Pancreas (tissue), 10 donors: ENCODE data around the gene PXMP2. TPM values are rescaled to one million over a fixed set of nuclear protein-coding genes. Genes with fewer than 3 reads are reported as not detected.
"Not testable (repeated sequence)": the region's sequence is repeated elsewhere in the genome, so short reads cannot be mapped to it uniquely, and the experiment has no call there.

Experiments
- ATAC-seq, 4 donors: fragments of 200-7000 bp; cut with Tn5 transposase; one replicate each; pipeline versions ENCODE4 v1.8.0 to v1.9.1; 2020; ENCODE audit warnings: mild to moderate bottlenecking in 4 of 4, moderate library complexity in 4 of 4
- DNase-seq, 6 donors: peaks; one replicate each; pipeline ENCODE4 v3.0.0-alpha.2; 2020
- FAIRE-seq: peaks from 2 replicates; lab custom pipeline; 2012; peaks lifted over from hg19 to GRCh38; lab: Jason Lieb, UNC
- H3K27ac ChIP-seq, 4 donors: fragments of 200-600 bp; sonication (generic); 1 replicate in 3 of 4; 2 replicates in 1 of 4; pipeline versions ENCODE4 v1.5.0 to v1.8.0; 2020
- H3K27me3 ChIP-seq, 4 donors: fragments of 200-600 bp; one replicate each; pipeline ENCODE4 v1.8.0; 2021
- H3K36me3 ChIP-seq, 3 donors: fragments of 200-600 bp; sonication (generic) in 1 of 3; one replicate each; pipeline versions ENCODE4 v1.5.0 to v1.8.0; 2020 to 2021
- H3K4me1 ChIP-seq, 3 donors: fragments of 200-600 bp; one replicate each; pipeline ENCODE4 v1.8.0; 2021
- H3K4me3 ChIP-seq, 4 donors: fragments of 200-600 bp; sonication (generic) in 2 of 4; one replicate each; pipeline versions ENCODE4 v1.5.0 to v1.8.0; 2020 to 2021
- H3K9me3 ChIP-seq, 4 donors: fragments of 200-600 bp; one replicate each; pipeline ENCODE4 v1.8.0; 2021
- CTCF ChIP-seq, 4 donors: fragments of 200-600 bp; sonication (generic) in 3 of 4; IDR thresholded peaks; one replicate each; pipeline versions ENCODE4 v1.5.0 to v1.8.0; 2021; ENCODE audit warnings: antibody characterized with exemption in 4 of 4
- WGBS, 2 donors: extraction: QIAGEN DNeasy Blood & Tissue Kit; methylation state at CpG; one replicate each; pipeline ENCODE4 v1.1.7; 2013; 5-methylcytosine and 5-hydroxymethylcytosine counted together
- intact Hi-C, 3 donors: fragments of 100-400 bp; cut with DNase I; formaldehyde crosslinking; loops; one replicate each; pipeline versions ENCODE4 v1.11.1 to v1.14.2; 2022
- polyA plus RNA-seq, 2 donors: library from polyadenylated mRNA; stranded (reverse); fragments of 200-250 nt; gene quantifications; one replicate each; pipeline ENCODE4 v1.2.3, GENCODE V29; 2013
- total RNA-seq, 6 donors: library from RNA; stranded (reverse); fragmentation: NEBNext Ultra II Directional in 4 of 6; extraction: Animal tissue kit (Norgen Biotek cat#: 25700) in 4 of 6; gene quantifications; one replicate each; pipeline versions ENCODE4 v1.2.1 to v1.2.4, GENCODE V29; 2021 to 2023
- donor health status: healthy with polysubstance abuse.
- donor health status: DM: no; HTN: no; CAD: no; lungs with moderate emphysema.
- donor health status: DM: no; HTN: no; CAD: no.
- donor health status: control.
- donor health status: control.
- donor health status: Bipolar disorder and iron deficiency.
- donor health status: DM: yes; HTN: yes; CAD: no.
- donor health status: DM: no; HTN: no; CAD: no.
- donor health status: DM: no; HTN: no; CAD: no.
- donor health status: DM: yes; HTN: yes; CAD: no.

PXMP2 gene
- total and polyA plus RNA-seq, 8 donors = 7.7 to 27.1 (median 13.3) TPM

GRCh38 chr12:132689227-132689626 is 1.8 kb downstream of the PXMP2 start:
- intact Hi-C loops = no loop called here
- H3K4me1 ChIP-seq = peaks cover 0 to 2% (median 0%) of the 10 kb centered on the region in 3 donors
- peak in 3 of 6 donors; percentile 37 to 59 (median 48) for DNase-seq
- WGBS, 2 donors = 20 to 31% methylated on average over 18 of the region's 18 CpGs
- H3K27ac ChIP-seq = no peak overlapping the region
- H3K9me3 ChIP-seq = no peaks in the 10 kb centered on the region
- peak; percentile 21 to 61 (median 41) for ATAC-seq
- FAIRE-seq = no peak
- no peaks in the 10 kb centered on the region for H3K27me3 ChIP-seq
- peak overlapping the region in 2 of 4 donors; percentile 23 to 25 for H3K4me3 ChIP-seq
- no peak for TF ChIP-seq CTCF (IDR thresholded peaks at IDR 0.05)
- no peaks in the 10 kb centered on the region for H3K36me3 ChIP-seq

GRCh38 chr12:132690112-132690511 is 2.7 kb downstream of the PXMP2 start:
- DNase-seq = no peak
- Histone ChIP-seq H3K36me3 (no peaks in the 10 kb centered on the region), H3K9me3 (no peaks in the 10 kb centered on the region), H3K27ac (no peak overlapping the region), H3K4me3 (no peak overlapping the region), H3K4me1 (peaks cover 0 to 2% (median 0%) of the 10 kb centered on the region in 3 donors), H3K27me3 (no peaks in the 10 kb centered on the region)
- ATAC-seq = no peak
- FAIRE-seq = no peak
- TF ChIP-seq CTCF (IDR thresholded peaks at IDR 0.05) = no peak
- intact Hi-C loops = no loop called here
- 92% methylated on average over 9 of the region's 9 CpGs for WGBS, 2 donors

DNA sequence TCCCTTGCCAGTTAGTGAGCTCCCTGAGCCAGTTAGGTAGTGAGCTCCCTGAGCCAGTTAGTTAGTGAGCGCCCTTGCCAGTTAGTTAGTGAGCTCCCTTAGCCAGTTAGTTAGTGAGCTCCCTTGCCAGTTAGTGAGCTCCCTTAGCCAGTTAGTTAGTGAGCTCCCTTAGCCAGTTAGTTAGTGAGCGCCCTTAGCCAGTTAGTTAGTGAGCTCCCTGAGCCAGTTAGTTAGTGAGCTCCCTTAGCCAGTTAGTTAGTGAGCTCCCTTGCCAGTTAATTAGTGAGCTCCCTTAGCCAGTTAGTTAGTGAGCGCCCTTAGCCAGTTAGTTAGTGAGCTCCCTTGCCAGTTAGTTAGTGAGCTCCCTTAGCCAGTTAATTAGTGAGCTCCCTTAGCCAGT is 4.6 kb downstream of the PXMP2 start:
- H3K27me3 ChIP-seq, H3K9me3 ChIP-seq, H3K27ac ChIP-seq, H3K4me1 ChIP-seq, DNase-seq, intact Hi-C loops, H3K4me3 ChIP-seq, H3K36me3 ChIP-seq, ATAC-seq, FAIRE-seq: not testable (repeated sequence)
- 88 to 97% methylated on average over 3 of the region's 3 CpGs for WGBS, 2 donors

GRCh38 chr12:132694888-132695287 is 7.5 kb downstream of the PXMP2 start:
- 92 to 98% methylated on average over 3 of the region's 3 CpGs for WGBS, 2 donors
- FAIRE-seq, H3K27ac ChIP-seq, H3K4me1 ChIP-seq, H3K9me3 ChIP-seq, H3K27me3 ChIP-seq, H3K4me3 ChIP-seq, ATAC-seq, intact Hi-C loops, DNase-seq: not testable (repeated sequence)
- H3K36me3 ChIP-seq = peaks cover 0 to 13% (median 0%) of the 10 kb centered on the region in 3 donors

- FAIRE-seq = no peak
- no peak overlapping the region for H3K27ac ChIP-seq
- TF ChIP-seq CTCF (IDR thresholded peaks at IDR 0.05) = no peak
- WGBS, 2 donors = 77 to 84% methylated on average over 12 of the region's 12 CpGs
- H3K4me1 ChIP-seq = peaks cover 0 to under 1% (median 0%) of the 10 kb centered on the region in 3 donors
- no peak for DNase-seq
- H3K4me3 ChIP-seq = no peak overlapping the region
- H3K36me3 ChIP-seq = peaks cover 0 to 13% (median 0%) of the 10 kb centered on the region in 3 donors
- H3K9me3 ChIP-seq = no peaks in the 10 kb centered on the region
- ATAC-seq = peak in 1 of 4 donors; percentile 36
- no peaks in the 10 kb centered on the region for H3K27me3 ChIP-seq
- intact Hi-C loops = no loop called here
Observed at GRCh38 chr12:132695431-132695830, 8.0 kb downstream of the PXMP2 start.

GRCh38 chr12:132698341-132698740 is 11.0 kb downstream of the PXMP2 start:
- no peak for TF ChIP-seq CTCF (IDR thresholded peaks at IDR 0.05)
- ATAC-seq (no peak), FAIRE-seq (no peak), DNase-seq (no peak)
- H3K4me3 ChIP-seq = no peak overlapping the region
- no peaks in the 10 kb centered on the region for H3K9me3 ChIP-seq
- peaks cover 0 to 3% (median 0%) of the 10 kb centered on the region in 3 donors for H3K4me1 ChIP-seq
- H3K36me3 ChIP-seq = peaks cover 0 to 13% (median 0%) of the 10 kb centered on the region in 3 donors
- intact Hi-C loops = no loop called here
- H3K27me3 ChIP-seq = no peaks in the 10 kb centered on the region
- WGBS, 2 donors = 77 to 85% methylated on average over 5 of the region's 5 CpGs
- H3K27ac ChIP-seq = no peak overlapping the region
